CD4-positive, alpha-beta T cell treated with Interleukin-15 for 1 hour (primary cell): ENCODE results near the gene TUBG2.

Source experiments
- DNase-seq: peaks from one replicate; pipeline ENCODE4 v3.0.0-alpha.2; 2020

Gene TUBG2

DNA sequence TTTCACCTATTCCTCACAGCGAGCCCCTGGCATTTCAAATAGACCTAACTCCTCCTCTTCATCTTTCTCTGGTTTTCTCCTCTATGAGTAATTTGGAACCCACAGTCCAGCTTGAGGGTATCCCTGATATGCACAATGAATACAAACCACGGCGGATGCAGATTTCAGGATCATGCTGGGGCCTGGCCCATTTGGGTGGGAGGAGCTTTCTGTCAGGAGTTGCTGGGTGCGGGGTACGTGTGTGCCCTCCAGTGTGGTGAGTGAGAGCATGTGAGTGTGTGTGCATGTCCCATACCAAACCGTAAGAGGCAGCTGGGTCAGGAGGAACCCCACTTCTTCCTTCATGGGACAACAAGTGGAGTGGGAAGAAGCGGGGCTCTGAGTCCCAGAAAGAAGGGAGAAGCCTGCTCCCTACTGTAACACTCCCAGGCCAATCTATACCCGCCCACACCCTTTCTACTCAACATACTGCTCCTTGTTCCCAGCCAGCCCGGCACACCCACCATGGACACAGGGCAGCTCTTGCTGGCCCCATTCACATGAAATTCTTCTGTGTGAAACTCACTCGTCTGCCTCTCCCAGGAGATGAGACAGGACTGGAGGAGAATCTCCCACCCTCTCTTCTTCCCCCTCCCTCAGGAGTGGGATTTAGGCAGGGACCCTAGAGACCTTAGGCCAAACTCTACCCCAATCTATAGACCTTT lies 41.7 kb downstream of the TUBG2 start:
- DNase-seq = no peak

DNA sequence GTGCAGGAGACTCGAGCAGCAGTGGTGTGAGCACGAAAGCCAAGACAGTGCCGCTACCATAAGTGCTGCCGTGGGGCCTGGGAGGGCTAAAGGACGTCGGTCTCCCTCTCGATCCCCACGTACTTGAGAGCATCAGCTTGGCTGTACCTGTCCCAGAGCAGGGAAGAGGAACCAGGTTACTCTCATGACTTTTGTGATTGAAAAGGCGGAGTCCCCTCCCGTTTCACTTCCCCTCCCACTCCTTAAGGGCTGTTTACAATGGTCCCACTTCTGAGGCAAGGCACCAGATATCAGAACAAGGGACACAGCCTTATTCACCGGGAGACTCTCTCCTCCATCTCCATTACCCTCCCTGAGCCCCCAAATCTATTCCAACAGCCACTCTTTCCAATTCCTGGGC lies 43.4 kb downstream of the TUBG2 start:
- DNase-seq = no peak

DNA sequence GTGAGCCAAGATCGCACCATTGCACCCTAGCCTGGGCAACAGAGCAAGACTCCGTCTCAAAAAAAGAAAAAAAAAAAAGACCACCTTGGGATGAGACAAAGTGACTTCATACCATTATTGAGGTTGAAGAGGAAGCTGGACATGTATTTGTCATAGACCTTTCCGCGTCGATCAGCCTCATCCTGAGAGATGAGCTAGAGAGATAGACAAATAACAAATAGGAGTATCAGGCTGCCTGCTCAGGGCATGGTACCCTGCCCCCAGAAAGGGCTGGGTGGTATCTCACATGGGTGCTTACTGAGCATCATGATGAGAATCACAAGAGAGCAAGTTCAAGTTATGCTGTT lies 45.4 kb downstream of the TUBG2 start:
- DNase-seq = no peak

DNA sequence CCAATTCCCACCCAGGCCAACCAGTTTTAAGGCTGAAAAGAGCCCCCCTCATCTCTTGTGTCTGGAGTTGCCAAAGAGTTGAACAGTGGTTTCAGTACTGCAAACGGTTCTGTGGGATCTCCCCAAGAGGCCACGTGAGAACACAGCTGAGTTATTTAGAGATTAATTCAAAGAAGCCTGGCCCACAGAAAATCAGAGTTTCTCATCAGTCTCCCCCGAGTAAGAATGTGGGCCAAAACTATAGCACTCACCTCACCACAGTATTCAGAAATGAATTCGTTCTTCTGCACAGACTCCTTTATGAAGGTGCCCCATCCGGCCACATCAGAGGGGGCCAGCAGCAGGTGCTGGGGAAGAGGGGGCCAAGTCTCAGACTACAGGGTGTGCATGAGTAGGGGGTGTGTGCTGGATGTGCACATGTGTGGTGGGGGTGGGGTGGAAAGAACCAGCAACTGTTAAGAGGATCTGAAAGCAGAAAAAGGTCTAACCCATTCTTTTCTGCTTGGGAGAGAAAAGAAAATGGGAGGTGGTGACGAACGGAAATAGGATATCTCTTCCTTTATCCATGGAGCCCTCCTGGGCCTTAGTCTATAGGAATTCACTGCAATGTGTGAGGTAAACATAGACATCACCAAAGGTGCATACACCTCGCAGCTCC lies 45.9 kb downstream of the TUBG2 start:
- no peak for DNase-seq

GRCh38 chr17:42706732-42707131 lies 47.6 kb downstream of the TUBG2 start:
- DNase-seq = peak; percentile 24

DNA sequence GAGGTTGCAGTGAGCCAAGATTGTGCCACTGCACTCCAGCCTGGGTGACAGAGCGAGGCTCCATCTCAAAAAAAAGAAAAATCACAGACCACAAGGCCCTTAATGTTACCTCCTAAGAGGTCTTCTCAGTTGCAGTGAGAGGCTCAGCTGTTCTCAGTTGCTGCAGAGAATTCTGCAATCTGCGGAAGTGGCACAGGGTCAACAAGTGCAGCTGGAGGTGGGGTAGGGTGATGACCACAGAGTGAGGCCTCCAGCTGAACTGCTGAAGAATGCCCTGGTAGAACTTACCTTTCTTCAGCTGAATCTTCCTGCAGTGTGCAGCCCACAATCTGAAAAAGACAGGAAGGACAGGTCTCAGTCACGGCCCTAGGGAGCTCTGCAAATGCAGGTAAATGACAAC lies 49.5 kb downstream of the TUBG2 start:
- DNase-seq = no peak

DNA sequence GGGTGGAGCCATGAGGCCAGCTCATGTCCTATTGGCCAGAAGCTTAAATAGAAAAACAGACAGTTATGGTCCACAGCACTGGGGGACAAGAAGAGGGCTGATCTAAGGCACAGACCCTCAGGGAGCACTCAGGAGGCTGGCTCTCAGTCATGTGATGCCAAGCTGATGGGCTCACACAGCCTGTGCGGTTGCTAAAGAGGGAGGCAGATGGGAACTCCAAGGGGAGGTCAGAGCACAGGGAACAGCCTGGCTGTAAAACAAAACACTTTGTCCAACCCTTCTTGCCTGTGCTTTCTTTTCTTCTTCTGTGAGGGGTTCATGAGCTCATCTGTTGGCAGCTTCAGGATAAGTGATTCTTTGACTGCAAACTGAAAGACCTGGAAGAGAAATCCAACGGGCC lies 50.5 kb downstream of the TUBG2 start:
- no peak for DNase-seq
